PC-9 (cell line): ENCODE results near the gene TANC1. TPM values are rescaled to one million over a fixed set of nuclear protein-coding genes. Genes with fewer than 3 reads are reported as not detected.

Source experiments
- BruUV-seq: library from RNA; stranded (reverse); fragments of 400-500 nt; replicated peaks from 2 replicates; lab custom pipeline; 2021; lab: Mats Ljungman, UMichigan
- CTCF ChIA-PET: fragments of 300-600 bp; sonication (Branson Sonifier 250); formaldehyde crosslinking; loops from one replicate; lab custom pipeline; 2022; ENCODE audit warnings: antibody characterized with exemption; lab: Charles Lee
- POLR2A ChIA-PET: fragments of 300-600 bp; sonication (Branson Sonifier 250); formaldehyde crosslinking; loops from one replicate; lab custom pipeline; 2022; ENCODE audit warnings: antibody characterized with exemption; ENCODE audit not compliant: unreplicated experiment; lab: Charles Lee
- DNase-seq, 2 experiments: peaks; one replicate each; pipeline versions ENCODE4 v3.0.0 to v3.0.0-alpha.2; 2015 to 2022; ENCODE audit warnings: mixed read lengths in 1 of 2
- H2AFZ ChIP-seq: fragments of 200-600 bp; sonication (generic); 2 replicates; pipeline ENCODE4 v1.8.1; 2017; ENCODE audit warnings: antibody characterized with exemption
- H3F3A ChIP-seq: fragments of 200-600 bp; sonication (generic); 2 replicates; pipeline ENCODE4 v1.8.1; 2017; ENCODE audit warnings: antibody characterized with exemption, mild to moderate bottlenecking, low read depth; ENCODE audit not compliant: insufficient read depth
- H3K27ac ChIP-seq: fragments of 200-600 bp; sonication (generic); 2 replicates; pipeline ENCODE4 v1.6.1; 2016; ENCODE audit warnings: mixed run types
- H3K27me3 ChIP-seq: fragments of 200-600 bp; sonication (generic); 2 replicates; pipeline ENCODE4 v1.6.1; 2016; ENCODE audit warnings: low read depth, mixed run types; ENCODE audit not compliant: insufficient read depth
- H3K36me3 ChIP-seq: fragments of 200-600 bp; sonication (generic); 2 replicates; pipeline ENCODE4 v1.6.1; 2016; ENCODE audit warnings: low read depth, mixed run types
- H3K4me1 ChIP-seq: fragments of 200-600 bp; sonication (generic); replicated peaks from 2 replicates; pipeline ENCODE4 v1.6.1; 2016; ENCODE audit warnings: mixed run types; ENCODE audit not compliant: insufficient read depth
- H3K4me2 ChIP-seq: fragments of 200-600 bp; sonication (generic); 2 replicates; pipeline ENCODE4 v1.6.1; 2017; ENCODE audit warnings: mixed run types
- H3K4me3 ChIP-seq: fragments of 200-600 bp; sonication (generic); 2 replicates; pipeline ENCODE4 v1.6.1; 2016; ENCODE audit warnings: mixed run types
- H3K79me2 ChIP-seq: fragments of 200-600 bp; sonication (generic); 2 replicates; pipeline ENCODE4 v1.6.1; 2017; ENCODE audit warnings: low read depth, mixed run types
- H3K9me2 ChIP-seq: fragments of 200-600 bp; sonication (generic); 2 replicates; pipeline ENCODE4 v1.8.1; 2017; ENCODE audit warnings: mild to moderate bottlenecking; ENCODE audit not compliant: insufficient read depth
- H3K9me3 ChIP-seq: fragments of 200-600 bp; sonication (generic); 2 replicates; pipeline ENCODE4 v1.8.1; 2016; ENCODE audit warnings: low read depth; ENCODE audit not compliant: insufficient read depth
- H4K20me1 ChIP-seq: fragments of 200-600 bp; sonication (generic); 2 replicates; pipeline ENCODE4 v1.8.1; 2017; ENCODE audit not compliant: insufficient read depth
- CTCF ChIP-seq: fragments of 200-600 bp; sonication (generic); conservative IDR thresholded peaks from 2 replicates; pipeline ENCODE4 v1.6.1; 2017; ENCODE audit warnings: mixed run types, antibody characterized with exemption, mild to moderate bottlenecking, moderate library complexity
- EZH2 ChIP-seq: fragments of 200-600 bp; sonication (generic); IDR thresholded peaks from 2 replicates; pipeline ENCODE4 v1.8.0; 2017; ENCODE audit warnings: antibody characterized with exemption, low read depth
- intact Hi-C: fragments of 100-400 bp; cut with micrococcal nuclease; formaldehyde crosslinking; loops from one replicate; pipeline ENCODE4 v1.10.0; 2022; ENCODE audit not compliant: unreplicated experiment
- total RNA-seq: library from RNA; stranded (reverse); gene quantifications from 2 replicates; pipeline ENCODE4 v1.2.3, GENCODE V29; 2021

The TANC1 gene
- total RNA-seq, 1 experiment from 2014 or later, result 26.0 TPM

- BruUV-seq, result no TSS peak
- POLR2A ChIA-PET, result no interaction called here
- DNase-seq, result peak; percentile 64 to 71
- no peaks in the 10 kb centered on the region for H3K9me2 ChIP-seq
- H3K36me3 ChIP-seq, result 0 out of 2 replicates have a peak, but pooled peaks cover 8% of the 10 kb centered on the region
- H3K4me3 ChIP-seq, result no peak overlapping the region
- no peaks in the 10 kb centered on the region for H3K27me3 ChIP-seq
- no peak overlapping the region for H3K27ac ChIP-seq
- no peak for TF ChIP-seq EZH2
- TF ChIP-seq CTCF, result no peak
- intact Hi-C loops, result loop anchor here (1.0 to 5.0 kb wide), 4 partner anchors 22 to 274 kb away; no protein-coding TSS in a partner anchor
- CTCF ChIA-PET, result no interaction called here
- no peaks in the 10 kb centered on the region for H3K4me1 ChIP-seq
- H3K9me3 ChIP-seq, result no peaks in the 10 kb centered on the region
- H3F3A ChIP-seq, result no peaks in the 10 kb centered on the region
- H2AFZ ChIP-seq, result no peak overlapping the region
- H3K79me2 ChIP-seq, result no peaks in the 10 kb centered on the region
- no peaks in the 10 kb centered on the region for H4K20me1 ChIP-seq
- H3K4me2 ChIP-seq, result no peak overlapping the region
These were observed 208.1 kb downstream of the TANC1 start for GRCh38 chr2:159176555-159176954.

- Histone ChIP-seq H3K27ac (no peak overlapping the region), H3K36me3 (0 out of 2 replicates have a peak, but pooled peaks cover 4% of the 10 kb centered on the region), H3F3A (no peaks in the 10 kb centered on the region), H3K9me3 (no peaks in the 10 kb centered on the region), H3K4me1 (no peaks in the 10 kb centered on the region), H3K4me2 (no peak overlapping the region), H3K79me2 (no peaks in the 10 kb centered on the region), H3K27me3 (no peaks in the 10 kb centered on the region), H3K4me3 (no peak overlapping the region), H3K9me2 (no peaks in the 10 kb centered on the region), H4K20me1 (no peaks in the 10 kb centered on the region), H2AFZ (no peak overlapping the region)
- DNase-seq, result no peak
- TF ChIP-seq CTCF, result no peak
- no peak for TF ChIP-seq EZH2
- intact Hi-C loops, result loop anchor here (2.0 to 5.0 kb wide), 3 partner anchors 23 to 275 kb away; no protein-coding TSS in a partner anchor
- no TSS peak for BruUV-seq
- CTCF ChIA-PET, result no interaction called here
- POLR2A ChIA-PET, result no interaction called here
These were observed 208.9 kb downstream of the TANC1 start for GRCh38 chr2:159177357-159177756.

- Histone ChIP-seq H4K20me1 (no peaks in the 10 kb centered on the region), H3K9me3 (no peaks in the 10 kb centered on the region), H3K9me2 (no peaks in the 10 kb centered on the region), H2AFZ (no peak overlapping the region), H3K4me2 (no peak overlapping the region), H3K4me1 (no peaks in the 10 kb centered on the region), H3F3A (no peaks in the 10 kb centered on the region), H3K4me3 (no peak overlapping the region), H3K36me3 (0 out of 2 replicates have a peak, but pooled peaks cover 4% of the 10 kb centered on the region), H3K27ac (no peak overlapping the region), H3K79me2 (no peaks in the 10 kb centered on the region), H3K27me3 (no peaks in the 10 kb centered on the region)
- ChIA-PET POLR2A (no interaction called here), CTCF (no interaction called here)
- intact Hi-C loops, result loop anchor here (2.0 to 5.0 kb wide), 3 partner anchors 23 to 276 kb away; no protein-coding TSS in a partner anchor
- no peak for TF ChIP-seq CTCF
- TF ChIP-seq EZH2, result no peak
- BruUV-seq, result no TSS peak
- DNase-seq, result no peak
These were observed 209.5 kb downstream of the TANC1 start for GRCh38 chr2:159177957-159178356.
